WTC11 (cell line): Measurements from ENCODE around the gene KRT35.

Experiments
- MXD4 ChIP-seq: fragments of 250-450 bp; sonication (Bioruptor Pico); IDR thresholded peaks from 2 replicates; pipeline ENCODE4 v1.8.0; 2021; ENCODE audit warnings: mild to moderate bottlenecking, moderate library complexity, borderline replicate concordance
- ZNF671 ChIP-seq: fragments of 250-450 bp; sonication (Bioruptor Pico); IDR thresholded peaks from 2 replicates; pipeline ENCODE4 v1.8.0; 2021; ENCODE audit warnings: mild to moderate bottlenecking

DNA sequence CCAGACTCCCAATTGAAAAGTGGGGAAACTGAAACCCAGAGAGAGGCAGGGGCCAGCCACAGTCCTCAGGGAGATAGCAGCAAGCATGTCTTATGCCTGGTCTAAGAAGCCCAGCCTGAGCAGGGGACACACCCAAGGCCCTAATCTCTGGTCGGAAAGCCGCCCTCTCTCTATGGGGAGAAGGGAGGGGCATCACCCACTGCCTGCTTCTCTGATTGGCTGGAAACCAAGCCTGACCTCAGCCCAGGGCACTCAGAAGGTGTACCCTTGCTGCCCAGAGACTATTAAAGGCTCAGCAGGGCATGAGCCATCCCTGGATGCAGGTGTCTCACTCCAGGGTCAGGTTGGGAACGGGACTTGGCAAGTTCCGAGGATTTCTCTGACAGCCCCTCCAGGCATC, 30.2 kb upstream of the KRT35 start:
- TF ChIP-seq MXD4 (CRISPR knock-in tag) (no peak), ZNF671 (CRISPR knock-in tag) (no peak)
